Stimulated activated CD8-positive, alpha-beta memory T cell treated with anti-CD3 and anti-CD28 coated beads, Interleukin-15, amount 100 ng/mL, for 24 hours (primary cell): ENCODE data around the gene ATRX.
"Not testable (repeated sequence)": the region's sequence is repeated elsewhere in the genome, so short reads cannot be mapped to it uniquely, and the experiment has no call there.

ENCODE experiments used
- DNase-seq: peaks from one replicate; pipeline ENCODE4 v3.0.0-alpha.2; 2020; ENCODE audit warnings: low read depth

The ATRX gene

GRCh38 chrX:77500164-77500563 is 285.9 kb downstream of the ATRX start:
- DNase-seq, result not testable (repeated sequence)

- no peak for DNase-seq
Observed at GRCh38 chrX:77493677-77494553, 292.1 kb downstream of the ATRX start.

GRCh38 chrX:77484045-77484444 is 302.0 kb downstream of the ATRX start:
- DNase-seq, result no peak

DNA sequence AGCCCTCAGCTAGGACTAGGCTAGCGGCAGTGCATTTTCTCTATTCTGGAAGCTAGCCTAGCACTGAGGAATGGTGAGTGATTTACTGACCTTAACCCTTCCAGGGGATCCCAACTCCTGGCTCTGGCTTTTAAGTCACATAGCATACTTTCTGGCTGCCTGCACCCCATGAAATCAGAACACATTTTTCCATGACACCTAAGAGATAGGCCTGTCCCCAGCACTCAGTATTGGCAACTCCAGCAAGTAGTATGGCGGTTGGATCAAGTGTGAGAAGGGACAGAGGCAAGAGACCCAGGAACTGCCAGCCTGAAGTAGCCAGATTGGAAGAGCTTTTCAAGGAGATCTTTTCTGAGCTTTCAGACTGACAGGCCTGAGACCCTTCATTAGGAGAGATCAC is 330.6 kb downstream of the ATRX start:
- DNase-seq, result no peak
